HG02884 (cell line): Measurements from ENCODE around the gene PDE6D.
A peak's percentile ranks its signal among the peaks of the same experiment; 100 is the strongest.

Experiments used
- ATAC-seq: cut with Tn5 transposase; IDR thresholded peaks from one replicate; pipeline ENCODE4 v1.9.1; 2021; ENCODE audit warnings: mild to moderate bottlenecking, moderate library complexity; ENCODE audit not compliant: unreplicated experiment

Gene PDE6D

DNA sequence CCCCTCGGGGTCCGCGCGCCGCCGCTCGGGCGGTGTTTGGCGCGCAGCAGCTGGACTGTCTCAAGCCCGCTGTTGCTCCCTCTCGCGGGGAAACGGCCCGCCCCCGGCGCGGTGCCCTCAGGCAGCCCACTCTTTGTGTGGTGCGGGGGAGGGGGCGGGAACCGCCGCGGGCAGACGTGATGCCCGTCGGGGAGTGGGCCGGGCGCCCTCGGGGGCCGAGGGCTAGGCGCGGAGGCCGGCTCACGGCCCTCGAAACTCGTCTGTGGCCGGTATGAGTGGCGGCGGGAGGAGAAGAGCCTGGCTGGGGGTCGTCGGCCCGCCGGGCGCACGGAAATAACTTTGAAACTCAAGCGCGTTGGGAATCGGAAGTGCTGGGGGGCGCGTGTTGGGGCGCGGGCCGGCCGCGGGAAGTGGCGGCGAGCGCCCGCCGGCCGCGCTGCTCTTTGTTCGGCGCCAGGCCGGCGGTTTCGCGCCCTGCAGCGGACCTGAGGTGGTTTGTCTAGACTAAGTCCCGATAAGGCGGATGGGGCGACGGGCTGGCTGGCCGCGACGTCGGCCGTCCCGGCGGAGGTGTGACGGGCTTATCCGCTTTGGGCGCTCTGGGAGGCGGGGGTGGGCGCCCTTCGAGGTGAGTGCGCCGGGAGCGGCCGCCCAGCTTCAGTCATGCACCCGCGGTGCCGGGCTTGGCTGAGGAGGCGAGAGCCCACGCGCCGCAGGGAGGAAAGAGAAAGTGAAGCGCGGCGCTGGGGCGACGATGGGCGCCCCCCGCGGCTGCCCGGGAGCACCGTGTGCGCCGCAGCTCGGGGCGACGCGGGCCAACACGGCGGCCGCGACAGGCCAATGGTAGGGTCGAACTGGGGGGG, 72.1 kb downstream of the PDE6D start:
- no peak for ATAC-seq

DNA sequence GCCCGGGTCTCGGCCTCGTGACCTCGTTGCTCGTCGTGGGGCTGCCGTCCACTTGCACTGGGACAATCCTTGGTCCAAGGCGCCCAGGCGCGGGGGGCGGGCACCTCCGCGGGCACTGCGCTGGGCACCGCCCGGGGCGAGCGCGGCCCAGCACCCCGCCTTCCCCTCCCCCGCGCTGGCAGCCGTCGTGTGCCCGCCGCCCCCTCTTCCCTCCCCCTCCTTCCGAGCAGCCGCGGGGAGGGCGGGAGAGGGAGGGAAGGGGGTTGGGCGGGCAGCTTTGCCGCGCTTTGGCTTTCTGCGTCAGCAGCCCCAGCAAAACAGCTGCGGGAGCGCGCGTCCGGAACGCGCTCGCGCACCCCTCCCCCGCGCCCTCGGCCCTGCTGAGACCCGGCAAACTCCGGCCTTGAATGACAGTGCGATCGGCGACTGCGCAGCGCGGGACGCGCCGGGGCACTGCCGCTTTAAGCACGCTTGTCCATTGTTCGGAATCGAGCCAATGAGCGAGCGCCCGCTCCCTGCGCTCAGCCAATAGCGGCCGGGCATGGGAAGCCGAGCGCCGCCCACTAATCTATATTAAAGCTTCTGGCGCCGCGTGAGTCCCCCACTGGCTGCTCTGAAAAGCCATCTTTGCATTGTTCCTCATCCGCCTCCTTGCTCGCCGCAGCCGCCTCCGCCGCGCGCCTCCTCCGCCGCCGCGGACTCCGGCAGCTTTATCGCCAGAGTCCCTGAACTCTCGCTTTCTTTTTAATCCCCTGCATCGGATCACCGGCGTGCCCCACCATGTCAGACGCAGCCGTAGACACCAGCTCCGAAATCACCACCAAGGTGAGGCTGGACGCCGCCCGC, 72.9 kb downstream of the PDE6D start, which contains the start of gene PTMA:
Gene PTMA (plus strand): TSS at position 599 of the 846 bp plus-strand sequence. CDS start 182 bp downstream, at position 781.
- peak; percentile 48 for ATAC-seq

DNA sequence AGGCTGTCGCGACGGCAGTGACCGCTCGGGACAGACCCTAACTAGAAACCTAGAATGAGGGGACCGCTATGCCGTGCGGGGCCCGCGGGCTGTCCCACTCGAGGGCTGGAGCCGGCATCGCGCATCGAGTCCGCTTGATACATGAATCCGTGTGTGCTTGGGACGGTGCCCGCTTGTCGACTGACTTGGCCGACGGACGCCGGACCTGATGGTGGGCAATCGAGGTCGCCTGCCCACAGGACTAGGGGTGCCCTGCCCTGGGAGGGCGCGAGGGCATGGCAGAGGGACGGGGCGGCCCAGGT, 73.5 kb downstream of the PDE6D start:
- no peak for ATAC-seq

DNA sequence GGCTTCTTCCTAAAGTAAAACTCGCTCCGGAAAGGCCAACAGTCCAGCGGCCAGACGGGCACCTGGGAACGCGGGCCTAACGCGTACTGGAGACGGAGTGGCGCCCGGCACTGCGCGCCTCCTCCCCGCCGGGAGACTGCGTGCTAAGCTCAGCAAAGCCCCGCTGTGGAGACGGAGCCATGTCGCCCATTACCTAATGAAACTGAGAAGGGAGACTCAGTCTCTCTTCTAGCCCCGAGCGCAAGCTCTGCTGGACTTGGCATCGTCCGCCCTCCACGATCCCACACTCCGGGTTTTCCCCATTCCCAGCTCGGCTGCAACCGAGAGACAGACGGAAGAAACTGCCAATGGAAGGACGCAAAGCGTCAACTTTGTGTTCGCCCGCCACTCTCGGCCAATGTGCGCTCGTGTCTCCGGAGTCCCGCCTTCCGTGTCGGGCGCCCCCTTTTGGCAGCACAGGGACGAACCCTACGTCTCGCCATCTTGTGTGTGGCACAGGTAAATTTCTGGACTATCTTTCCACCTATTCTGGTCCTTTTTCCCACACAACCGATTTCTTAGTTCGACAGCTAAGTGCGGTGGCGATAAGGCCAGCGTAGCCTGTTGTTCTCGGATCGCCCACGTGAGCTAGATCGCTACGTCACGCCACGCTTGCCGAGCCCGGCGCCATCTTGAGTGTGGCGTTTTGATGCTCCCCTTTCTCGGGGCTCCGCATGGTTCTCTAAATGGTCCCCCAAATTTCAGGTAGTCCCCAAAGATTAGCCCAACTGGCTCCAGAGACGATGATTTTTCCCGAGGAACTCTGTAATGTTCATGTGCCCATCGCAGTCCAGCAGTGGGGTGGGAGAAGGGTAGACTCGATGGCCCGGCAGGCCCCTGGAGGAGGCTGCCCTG, 74.1 kb downstream of the PDE6D start:
- peak; percentile 33 for ATAC-seq

DNA sequence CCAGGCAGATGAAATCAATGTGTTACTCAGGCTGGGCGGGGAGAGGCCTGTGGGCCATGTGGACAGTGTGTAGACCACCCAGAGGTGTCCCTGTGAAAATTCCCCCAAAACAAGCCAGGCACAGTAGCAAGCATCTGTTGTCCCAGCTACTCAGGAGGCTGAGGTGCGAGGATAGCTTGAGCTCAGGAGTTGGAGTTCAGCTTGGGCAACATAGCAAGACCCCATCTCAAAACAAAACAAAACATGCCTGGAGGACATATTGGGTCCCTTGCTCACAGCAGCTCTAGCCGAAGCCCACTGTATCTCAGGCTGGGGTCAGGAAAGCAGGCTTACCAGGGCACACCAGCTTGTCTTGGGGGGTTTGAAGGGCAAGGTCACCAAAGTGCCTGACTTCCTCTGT, 77.1 kb downstream of the PDE6D start:
- no peak for ATAC-seq

DNA sequence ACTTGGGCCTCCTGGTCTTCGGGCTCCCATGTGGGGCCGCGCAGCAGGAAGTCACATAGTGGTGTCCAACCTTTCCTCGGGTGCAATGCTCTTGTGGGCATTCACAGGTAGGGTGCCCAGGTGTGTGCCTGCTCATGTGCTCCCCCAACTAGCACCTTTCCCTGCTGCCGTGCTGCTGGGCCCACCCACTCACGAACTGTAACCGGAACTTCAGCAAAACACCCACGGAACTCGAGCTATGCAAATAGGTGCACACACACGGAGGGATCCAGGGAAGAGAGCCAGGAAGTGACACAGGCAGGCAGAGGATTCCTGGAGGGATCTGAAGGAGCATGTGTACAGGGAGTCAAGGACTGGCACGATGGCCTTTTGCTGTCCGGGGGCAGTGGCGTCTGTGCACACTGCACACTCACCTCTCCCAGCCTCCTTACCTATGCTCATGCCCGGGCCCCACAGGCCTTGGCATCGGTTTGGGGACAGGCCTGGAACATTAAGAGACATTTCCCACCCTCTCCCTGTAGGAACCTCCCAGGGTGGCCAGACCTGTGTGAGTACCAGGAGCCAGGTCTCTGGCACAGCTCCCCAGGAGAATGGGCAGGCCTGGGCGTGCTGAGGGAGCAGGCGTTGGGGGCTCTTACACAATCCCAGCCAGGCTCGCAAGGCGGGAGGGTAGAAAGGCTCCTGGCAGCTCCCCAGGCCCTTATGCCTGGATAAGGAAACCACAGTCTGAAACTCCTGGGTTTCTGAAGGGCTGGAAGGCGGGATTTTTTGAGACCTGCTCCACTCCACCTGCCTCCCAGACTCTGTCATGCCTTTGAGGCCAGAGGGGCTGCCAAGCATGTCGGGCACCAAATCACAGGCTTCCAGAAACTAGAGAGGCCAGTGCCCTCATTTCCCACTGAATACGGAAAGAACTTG, 79.4 kb downstream of the PDE6D start:
- ATAC-seq: no peak

DNA sequence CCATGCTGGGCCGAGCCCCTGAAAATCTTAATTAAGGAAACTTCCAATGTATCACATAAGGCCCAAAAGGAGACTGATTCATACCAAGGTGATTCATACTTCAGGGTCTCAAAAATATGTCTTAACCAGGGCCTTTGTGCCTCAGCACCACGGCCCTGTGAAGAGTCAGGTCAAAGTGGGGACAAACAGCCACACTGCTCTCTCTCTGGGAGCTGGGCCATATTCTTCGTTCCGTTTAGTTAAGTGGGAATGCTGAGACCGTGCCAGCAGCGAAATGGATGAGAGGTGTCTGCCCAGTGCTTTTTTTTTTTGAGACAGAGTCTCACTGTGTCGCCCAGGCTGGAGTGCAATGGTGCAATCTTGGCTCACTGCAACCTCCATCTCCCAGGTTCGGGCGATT, 82.1 kb downstream of the PDE6D start:
- ATAC-seq: no peak

DNA sequence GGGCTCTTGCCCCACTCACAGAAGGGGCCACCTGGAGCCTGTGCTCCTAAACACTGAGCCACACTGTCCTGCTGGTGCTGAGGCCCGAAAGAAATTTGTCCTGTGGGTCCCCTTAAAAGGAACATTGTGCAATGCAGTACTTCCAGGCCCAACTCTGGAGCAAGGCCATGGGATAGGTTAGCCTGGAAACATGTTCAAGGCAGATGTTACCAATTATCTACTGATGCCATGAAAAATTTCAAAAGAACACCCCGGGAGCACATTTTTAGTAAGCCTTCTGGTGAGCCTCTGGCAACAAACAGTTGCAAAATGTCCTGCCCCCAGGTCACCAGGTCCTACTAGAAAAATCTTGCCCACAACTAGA, 85.1 kb downstream of the PDE6D start:
- ATAC-seq: no peak

DNA sequence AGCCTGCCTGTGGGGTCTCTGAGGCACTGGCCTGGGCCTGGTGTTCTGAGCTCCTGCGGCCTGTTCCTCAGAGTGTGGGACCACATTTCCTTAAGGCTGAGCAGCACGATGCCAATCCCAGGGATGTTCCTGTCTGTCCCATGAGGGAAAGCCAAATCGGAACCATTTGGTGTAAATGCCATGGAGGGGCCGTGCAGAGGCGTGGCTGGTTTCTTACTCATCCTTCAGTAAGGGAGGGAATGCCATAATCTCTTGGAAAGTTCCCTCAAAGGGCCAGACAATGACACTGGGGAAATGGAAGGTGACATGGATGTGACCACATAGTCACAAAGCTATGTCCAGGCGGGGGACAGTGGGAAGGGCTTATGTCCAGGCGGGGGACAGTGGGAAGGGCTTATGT, 87.1 kb downstream of the PDE6D start:
- no peak for ATAC-seq

DNA sequence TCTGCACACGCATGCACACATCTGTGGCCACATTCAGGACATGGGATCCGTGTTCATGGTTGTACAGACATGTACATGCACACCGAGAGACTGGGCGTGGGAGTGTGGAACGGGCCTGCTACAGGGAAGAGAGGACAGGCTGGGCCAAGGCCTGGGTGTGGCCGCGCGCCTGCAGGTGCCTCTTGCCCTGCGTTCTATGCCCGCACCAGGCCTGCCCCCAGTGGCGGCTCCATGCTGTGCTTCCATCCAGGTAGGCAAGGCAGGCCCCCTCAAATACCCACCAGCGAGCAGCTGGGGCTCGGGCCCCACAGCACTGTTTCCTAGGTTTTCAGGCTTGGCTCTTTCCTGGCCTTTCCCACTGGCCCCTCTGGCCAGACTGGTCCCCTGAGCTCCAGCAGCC, 88.2 kb downstream of the PDE6D start:
- no peak for ATAC-seq

DNA sequence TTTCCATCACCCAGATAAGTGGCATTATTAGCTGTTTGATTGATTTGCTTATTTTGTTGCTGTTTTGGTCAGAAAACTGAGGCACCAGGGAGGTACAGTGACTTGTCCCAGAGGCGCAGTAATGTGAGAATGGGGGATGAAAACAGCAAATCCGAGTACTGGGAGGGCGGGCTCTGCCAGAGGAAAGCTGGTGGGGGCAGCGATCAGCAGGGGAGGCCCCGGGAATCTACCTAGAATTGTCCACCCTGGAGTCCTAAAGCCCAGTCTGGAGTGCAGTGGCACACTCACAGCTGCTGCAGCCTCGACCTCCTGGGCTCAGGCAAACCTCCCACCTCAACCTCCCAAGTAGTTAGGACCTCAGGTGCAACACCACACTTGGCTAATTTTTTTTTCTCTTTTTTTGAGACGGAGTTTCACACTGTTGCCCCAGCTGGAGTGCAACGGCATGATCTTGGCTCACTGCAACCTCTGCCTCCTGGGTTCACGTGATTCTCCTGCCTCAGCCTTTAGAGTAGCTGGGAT, 89.8 kb downstream of the PDE6D start:
- ATAC-seq: no peak

DNA sequence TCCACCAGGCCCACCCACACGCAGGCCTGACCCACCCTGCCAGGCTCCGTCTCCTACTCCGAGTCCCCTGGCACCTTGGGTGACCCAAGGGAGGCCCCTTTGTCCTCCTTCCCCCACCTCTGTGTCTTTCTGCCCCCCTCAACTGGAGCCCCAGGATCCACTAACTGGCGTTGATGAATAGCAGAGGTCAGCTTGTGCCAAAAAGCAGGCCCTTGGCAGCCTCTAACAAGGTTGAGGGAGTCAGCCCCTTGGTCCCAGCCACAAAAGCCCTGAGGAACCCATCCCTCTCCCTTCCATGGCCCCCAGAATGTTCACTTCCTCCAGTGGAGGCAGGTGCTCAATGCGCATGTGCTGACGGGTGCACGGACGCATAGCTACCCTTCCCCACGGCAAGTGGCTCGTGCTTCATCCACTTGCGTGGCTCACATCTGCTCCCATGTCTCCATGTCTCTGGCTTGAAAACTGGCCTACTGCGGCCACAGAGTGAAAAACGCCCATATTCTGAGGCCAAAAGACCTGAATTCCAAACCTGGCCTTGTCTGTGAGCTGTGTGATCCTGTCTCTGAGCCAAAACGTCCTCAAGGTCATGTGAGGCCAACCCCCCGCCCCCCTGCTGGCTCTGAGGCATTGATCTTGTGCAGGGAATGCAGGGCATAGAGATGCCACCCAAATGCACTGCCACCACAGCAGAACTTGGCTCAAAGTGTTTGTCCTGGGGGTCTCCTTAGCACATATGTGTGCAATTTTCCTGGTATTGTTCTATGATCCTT, 91.8 kb downstream of the PDE6D start:
- ATAC-seq: no peak

DNA sequence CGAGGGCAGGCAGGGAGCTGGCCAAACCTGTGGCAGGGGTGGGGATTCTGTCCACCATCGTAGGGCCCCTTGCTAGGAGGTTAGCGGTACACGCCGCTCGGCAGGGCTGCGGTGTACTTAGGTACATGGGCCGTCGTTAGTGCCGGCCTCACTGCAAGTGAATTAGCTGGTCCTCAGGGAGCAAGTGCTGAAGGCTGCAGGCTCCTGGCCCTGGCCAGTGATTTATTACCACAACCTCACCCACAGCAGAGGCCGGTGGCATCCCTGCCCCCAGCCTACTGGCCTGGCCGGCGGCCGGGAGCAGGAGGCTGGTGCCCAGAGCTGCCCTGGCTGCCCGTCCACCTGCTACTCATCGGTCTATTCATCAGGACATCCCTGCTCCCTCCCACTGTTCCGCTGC, 92.4 kb downstream of the PDE6D start:
- ATAC-seq: no peak

DNA sequence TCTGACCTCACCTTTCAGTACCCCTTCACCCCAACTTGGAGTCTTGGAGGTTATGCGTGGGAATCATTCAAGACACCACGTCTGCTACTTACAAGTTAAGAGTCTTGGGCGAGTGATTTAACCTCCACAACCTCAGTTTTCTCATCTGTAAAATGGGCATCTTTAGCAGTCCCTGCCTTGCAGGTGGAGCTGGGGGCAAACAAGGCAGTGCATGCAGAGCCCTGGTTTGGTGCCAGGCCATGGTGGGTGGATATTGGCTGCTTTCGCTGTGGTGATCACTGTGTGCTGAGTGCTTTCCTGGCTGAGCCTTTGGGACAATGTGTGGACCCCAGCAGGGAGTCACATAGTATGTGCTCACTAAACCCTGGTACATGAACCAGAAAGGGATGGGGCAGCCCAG, 93.1 kb downstream of the PDE6D start:
- no peak for ATAC-seq

DNA sequence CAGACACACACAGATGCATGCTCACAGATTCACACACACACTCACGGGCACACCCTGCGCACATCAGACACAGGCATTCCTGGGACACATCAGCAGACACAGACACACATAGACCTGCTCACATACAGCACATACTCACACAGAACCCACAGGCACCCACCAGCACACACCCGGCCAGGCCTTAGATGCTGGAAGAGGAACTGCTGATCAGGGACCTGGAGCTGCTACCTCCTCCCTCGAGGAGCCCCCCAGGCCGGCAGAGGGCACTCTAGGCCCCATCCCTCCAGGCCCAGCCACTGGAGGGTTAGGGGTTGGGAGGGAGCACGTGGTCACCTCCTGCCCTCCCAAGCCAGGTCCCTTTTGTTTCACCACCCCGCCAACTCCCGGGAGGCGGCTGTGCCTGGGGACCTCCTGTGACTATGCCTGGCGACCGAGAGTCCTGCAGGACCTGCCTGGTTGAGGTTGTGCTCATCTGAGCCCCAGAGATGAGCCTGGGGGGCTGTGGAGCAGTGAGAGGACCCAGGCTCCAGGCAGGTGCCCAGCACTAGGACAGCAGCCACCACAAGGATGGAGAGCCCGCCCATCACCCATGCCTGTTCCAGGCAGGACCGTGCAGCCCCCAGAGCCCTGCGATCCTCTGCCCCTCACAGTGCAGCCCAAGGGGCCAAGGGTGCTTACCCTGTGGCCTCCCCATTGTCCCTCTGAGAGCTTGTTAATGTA, 93.8 kb downstream of the PDE6D start:
- no peak for ATAC-seq

DNA sequence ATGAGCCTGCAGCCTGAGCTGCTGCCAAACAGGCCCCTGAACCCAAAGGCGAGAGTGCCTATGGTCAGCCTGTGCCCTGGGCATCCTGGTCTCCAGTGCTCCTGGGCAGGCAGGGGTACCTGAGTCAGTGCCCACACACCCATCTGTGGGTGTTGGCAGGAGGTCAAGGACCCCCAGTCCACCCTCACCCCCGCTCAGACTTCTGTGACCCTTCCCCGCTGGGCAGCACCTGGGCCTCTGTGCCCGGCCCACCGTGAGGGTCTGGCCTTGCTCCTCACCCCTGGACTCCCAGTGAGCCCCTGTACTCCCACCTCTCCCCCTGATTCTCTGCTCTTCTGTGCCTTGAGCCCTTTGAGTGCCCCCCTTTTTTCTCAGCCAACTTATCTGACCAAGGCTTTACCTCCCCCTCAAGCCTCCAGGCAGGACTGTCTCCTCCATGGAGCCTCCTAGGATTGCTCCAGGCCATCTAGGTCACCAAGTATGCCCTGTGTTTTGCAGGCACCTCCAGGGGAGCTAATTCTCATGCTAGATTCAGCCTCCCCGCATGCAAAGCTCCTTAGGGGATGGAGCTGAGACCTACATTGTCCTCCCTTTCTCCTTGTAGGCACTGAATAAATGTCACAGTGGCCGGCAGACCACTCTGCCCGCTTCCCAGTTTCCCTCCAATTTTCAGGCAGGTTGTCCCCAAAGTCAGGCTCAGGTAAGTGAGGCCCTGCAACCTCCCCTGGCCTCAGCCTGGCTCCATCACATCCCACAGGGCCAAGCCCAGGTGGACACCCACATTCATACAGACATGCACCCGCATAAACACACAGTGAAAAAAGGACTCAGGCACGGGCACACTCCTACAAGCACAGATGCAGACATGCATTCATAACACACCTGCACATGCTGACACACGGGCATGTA, 94.6 kb downstream of the PDE6D start:
- ATAC-seq: no peak

DNA sequence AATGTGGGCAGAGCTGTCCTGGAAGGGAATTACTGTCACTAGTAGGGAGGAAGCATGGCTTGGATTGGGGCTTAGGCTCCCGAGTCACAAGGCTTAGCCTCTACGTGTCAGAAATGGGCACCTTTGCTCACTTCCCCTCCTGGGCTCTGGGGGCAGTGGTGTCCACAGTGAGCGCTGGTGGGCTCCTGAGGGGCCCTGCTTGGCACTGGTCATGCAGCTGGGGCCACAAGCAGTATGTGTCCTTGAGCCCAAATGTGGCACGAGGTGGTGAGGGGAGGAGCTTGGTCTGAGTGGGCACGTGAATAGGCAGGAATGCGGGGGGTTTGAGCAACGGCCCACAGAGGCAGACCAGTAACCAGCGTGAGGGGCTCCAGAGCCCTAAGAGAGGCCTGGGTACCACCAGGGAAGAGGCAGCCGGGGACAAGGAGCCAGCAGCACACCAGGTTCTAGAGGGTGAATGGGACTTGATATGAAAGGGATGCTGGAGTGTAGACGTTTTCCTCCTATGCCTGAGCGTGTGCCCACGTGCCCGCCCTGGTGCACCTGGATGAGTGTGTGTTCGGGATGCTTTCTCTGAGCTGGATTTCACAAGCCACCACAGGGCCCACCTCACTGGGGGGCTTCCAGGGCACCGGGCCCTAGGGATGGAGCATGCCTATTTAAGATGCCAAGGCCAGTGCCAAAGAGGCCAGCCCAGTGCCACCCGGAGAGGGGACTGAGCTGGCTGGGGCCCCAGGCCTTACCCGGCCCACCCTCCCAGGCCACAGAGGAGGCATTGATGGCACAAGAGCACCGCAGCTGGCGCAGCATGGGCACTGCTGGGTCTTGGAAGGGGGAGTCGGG, 95.5 kb downstream of the PDE6D start:
- ATAC-seq: no peak
